GOT3 (cell line): ENCODE data around the gene M6PR.
"Not testable (repeated sequence)": the region's sequence is repeated elsewhere in the genome, so short reads cannot be mapped to it uniquely, and the experiment has no call there.

Experiments used
- DNase-seq: peaks from one replicate; lab custom pipeline; 2025; ENCODE audit warnings: mixed read lengths; lab: John Stamatoyannopoulos, UW

Gene M6PR

DNA sequence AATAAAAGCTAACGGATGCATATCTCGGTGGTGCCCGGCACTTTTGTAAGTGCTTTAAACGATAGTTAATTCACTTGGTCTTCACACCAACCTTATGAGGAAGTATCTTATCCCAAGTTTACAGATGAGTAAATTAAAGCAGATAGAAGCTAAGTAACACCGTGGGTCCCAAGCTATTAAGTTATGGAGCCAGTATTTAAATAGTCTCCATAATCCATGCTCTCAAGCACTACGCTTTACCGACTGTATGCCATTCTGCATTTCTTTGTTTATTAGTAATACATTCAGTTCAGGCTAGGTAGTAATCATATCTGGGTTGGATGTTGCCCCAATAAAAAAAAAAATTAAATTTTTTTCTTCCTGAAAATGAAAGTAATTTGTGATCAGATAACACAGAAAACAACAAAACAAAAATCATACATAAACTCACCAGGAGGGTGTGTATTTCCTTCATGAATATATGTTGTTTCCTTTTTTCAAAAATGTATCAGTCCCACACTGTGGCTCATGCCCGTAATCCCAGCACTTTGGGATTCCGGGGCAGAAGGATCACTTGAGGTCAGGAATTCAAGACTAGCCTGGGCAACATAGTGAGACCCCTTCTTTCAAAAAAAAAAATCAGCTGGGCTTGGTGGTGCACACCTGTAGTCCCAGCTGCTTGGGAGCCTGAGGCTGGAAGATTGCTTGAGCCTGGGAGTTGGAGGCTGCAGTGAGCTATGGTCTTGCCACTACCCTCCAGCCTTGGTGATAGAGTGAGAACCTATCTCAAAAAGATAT, 1.4 kb upstream of the M6PR start:
- DNase-seq: no peak

DNA sequence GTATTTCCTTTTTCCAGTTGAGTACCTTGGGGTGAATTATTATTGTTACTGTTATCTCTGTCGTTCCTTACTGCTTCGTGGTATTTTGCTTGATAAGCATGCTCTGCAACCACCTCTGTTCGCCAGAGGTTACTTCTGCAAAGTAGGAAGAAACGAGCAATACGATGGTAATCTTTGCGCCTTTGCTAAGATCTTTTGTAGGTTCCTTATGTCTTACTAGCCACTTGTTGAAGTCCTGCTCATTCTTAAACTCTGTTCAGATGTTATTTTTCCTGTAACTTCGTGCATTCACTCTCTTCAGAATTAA, 729 bp upstream of the M6PR start:
- no peak for DNase-seq

DNA sequence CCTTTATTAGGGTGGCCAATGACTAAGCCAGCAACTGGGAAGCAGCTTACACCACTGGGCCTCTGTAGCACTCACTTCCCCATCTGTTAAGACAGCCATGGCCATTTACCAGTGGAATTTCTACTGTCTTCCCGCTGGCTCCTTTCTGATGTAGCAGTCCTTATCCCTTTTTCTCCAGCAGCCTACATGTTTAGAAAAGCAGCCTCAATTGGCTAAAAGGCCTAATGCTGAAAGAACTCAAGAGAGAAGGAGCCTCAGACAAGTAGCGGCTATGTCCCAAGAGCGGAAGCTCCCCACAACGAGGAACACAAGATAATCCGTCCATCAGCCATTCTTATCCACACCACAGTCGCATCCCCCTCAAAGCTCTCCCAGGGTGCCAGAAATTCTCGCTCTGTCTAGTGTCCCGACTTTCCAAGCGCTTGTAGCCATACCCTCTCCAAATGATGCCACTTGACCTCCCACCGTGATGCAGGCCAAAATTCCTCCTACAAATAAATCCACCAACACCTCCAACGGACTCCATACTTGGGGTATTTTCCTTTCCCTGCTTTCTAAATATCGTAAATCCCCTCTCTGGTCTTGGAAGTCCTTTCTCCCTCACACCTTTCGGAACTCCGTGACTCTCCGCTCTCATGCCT, 624 bp downstream of the M6PR start:
- no peak for DNase-seq

DNA sequence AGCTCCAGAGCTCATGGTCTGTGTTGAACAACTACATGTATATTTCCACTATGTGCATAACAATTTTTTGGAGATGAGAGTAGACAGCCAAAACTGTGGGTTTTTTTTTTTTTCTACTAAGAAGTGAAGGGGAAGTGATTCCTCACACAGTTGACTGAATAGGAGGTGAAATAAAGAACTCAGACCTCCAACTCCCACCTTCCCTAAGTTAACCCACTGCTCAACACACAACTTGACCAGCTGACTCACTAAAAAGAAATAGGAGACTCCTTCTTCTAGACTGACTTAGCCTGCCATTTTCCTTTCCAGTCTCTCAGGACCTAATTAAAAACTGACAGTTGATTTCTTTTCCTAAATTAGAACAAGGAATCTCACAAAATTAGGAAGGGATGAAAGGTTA, 1.7 kb downstream of the M6PR start:
- no peak for DNase-seq

DNA sequence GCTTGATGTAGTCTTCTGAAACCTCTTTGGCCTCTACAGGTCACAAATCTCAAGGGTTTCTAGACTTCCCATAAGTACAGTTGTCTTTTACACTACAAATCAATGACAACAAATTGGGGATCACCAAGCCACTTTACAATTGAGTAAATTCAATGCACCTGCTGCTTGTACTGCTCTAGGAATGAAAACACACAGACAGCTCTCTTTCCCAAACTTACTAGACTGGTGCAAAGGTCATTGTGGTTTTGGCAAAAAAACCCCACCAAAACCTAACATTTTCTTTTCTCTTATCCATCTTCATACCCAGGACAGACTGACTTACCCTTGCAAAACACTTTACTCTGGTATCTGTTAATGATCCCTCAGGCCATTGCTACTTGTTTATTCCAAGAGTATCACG, 2.7 kb downstream of the M6PR start:
- no peak for DNase-seq

DNA sequence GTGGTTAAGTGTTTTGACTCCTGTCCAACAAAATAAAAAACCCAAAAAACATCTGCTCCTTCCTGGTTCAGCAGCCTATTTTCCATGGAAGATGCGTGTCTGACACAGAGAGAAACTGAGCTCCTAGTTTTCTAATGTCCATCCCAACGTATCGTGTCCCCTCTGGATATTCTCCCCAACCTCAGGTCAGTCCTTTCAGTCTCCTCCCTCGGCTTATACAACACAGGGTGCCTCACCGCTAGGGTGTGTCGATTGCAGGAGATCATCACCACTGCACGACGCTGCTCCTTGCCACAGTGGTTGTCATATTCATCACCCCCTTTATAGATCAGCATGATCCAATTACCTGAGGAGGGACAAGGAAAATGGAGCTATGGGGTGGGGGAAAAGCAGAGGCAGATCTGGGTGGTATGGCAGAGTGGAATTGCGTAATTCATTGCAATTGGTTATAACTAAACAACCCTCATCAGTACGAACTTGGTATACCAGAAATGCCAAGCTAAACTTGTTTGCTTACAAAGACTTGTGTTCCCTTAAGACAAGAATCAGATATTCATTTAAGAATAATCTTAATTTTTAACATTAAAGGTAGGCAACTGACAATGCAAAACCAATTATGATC, 5.8 kb downstream of the M6PR start:
- DNase-seq: no peak

DNA sequence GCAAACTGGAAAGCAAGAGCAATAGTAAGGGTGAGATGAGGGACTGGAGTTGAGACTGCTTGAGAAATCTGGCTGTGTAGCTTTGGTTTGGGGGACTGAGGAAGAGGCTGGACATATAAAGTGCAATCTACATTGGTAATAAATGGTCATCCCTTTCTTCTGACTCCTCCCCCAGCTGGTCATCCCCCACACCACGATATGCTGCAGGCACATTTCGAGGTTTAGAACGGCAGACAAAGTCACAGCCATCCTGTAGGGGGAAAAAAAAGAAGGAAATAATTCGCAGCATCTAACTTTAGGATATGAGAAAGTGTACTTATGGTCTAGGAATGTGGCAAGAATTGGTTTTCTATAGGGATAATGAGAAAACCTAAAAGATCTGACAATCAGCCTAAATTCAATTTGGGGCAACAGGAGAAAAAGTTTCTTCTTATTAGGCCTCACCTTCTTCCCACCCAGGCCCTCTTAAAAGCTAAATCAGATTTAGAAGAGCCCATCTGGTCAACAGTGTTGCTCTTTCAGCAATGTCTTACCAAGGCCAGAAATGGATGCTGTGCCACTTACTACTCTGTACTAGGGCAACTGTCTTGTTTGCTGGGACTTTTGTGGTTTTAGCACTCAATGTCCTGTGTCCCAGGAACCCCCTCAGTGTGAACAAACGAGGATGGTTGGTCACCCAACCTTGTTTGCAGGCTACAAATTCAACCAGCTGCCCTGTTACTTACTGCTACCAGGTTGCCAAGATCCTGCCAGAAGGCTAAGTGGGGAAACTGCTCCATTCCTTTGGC, 7.6 kb downstream of the M6PR start:
- no peak for DNase-seq

DNA sequence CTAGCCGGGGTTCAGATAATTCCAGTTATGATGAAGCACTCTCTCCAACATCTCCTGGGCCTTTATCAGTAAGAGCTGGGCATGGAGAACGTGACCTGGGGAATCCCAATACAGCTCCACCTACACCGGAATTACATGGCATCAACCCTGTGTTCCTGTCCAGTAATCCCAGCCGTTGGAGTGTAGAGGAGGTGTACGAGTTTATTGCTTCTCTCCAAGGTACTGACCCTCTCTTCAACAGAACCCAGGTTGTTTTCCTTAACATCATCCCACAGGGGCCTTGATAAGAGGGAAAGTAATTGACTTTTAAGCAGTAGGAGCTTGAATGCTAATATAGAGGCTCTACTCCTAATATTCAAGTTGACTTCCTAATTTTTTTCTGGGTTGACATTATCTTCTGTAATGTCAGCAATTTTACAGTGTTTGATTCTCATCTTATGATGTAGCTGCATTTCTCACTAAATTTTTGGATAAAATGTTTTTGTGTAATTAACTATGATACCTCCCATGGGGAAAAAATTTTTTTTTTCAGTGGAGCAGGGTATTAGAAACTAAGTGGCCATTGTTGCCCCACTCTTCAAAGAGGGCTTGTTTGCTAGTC, 11.5 kb downstream of the M6PR start:
- not testable (repeated sequence) for DNase-seq

DNA sequence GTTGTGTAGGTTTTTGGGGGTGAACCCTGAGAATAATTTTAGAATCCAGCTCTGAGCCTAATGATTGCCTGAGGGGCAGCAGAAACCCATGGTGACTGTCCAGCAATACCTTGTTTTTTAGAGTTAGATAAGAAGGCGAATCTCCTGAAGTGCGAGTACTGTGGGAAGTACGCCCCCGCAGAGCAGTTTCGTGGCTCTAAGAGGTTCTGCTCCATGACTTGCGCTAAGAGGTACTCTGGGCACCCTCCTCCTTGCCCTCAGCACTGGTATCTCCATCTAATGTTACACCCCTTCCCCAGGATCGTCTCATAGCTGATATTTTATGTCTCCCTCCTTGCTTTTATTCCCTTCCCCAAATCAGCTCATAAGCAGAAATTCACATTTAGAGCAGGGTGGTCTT, 12.7 kb downstream of the M6PR start:
- DNase-seq: no peak

DNA sequence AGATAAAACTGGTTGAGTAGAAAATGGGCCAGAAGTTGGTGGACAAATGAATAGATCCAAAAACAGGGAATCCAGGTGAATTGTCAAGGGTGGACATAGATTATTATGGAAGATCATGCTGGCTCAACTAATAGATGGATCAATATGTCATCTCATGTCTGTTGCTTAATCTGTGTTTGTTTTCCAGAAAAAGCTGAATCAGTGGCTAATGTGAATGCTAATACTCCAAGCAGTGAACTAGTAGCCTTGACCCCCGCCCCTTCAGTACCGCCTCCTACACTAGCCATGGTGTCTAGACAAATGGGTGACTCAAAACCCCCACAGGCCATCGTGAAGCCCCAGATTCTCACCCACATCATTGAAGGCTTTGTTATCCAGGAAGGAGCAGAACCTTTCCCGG, 15.4 kb downstream of the M6PR start:
- DNase-seq: not testable (repeated sequence)

DNA sequence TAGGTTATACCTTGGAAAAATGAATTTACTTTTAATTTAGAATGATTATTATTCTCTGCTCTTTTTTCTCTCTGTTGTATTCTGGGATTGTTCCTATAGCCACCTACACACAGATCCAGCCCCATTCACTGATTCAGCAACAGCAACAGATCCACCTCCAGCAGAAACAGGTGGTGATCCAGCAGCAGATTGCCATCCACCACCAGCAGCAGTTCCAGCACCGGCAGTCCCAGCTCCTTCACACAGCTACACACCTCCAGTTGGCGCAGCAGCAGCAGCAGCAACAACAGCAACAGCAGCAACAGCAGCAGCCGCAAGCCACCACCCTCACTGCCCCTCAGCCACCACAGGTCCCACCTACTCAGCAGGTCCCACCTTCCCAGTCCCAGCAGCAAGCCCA, 17.0 kb downstream of the M6PR start:
- not testable (repeated sequence) for DNase-seq

DNA sequence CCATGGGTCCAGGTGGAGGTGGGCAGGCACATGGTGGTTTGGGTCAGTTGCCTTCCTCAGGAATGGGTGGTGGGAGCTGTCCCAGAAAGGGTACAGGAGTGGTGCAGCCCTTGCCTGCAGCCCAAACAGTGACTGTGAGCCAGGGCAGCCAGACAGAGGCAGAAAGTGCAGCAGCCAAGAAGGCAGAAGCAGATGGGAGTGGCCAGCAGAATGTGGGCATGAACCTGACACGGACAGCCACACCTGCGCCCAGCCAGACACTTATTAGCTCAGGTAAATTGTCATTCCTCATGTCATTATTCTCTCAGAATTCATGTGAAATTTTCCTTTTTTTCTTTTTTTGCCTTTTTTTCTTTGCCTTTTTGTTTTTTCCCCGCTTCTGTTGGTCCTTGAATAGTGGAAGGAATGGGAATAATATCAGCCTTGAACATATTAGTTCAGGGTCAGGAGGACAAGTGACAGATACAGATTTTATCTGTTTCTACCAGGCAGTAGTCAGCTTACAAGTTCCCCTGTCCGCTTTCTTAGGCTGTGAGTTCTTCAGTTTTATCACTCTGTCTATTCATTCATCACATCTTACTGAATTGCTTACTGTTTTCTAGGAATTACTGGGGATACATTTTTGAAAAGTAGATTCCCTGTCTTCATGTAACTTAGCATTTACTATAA, 18.7 kb downstream of the M6PR start:
- DNase-seq: not testable (repeated sequence)

DNA sequence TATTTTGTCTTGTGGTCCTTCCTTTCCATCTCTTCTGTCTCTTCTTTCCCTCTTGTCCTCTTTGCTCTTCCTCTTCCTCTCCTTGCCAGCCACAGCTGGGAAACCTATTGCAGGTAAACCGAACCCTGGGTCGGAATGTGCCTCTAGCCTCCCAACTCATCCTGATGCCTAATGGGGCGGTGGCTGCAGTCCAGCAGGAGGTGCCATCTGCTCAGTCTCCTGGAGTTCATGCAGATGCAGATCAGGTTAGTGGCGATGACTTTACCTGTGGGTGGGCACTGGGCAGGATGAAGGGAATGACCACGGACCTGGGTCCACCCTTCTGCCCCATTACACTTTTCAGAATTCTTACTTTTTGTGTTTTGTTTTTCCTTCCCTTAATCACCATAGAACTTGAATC, 26.9 kb downstream of the M6PR start:
- DNase-seq: no peak

DNA sequence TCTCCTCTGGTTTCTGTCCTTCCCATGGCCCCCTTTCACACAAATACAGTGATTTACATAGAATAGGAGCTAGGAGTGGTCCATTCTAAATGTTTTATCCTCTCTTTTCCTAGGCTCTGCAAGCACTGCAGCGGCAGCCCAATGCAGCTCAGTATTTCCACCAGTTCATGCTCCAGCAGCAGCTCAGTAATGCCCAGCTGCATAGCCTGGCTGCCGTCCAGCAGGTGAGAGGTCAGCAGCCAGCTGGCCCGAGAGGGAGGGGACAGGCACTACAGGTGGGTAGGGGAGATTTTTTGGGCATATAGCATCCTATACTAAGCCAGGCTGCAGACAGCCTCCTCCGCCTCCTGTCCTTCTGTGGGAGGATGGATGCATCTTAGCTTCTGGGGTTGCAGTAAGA, 29.8 kb downstream of the M6PR start:
- DNase-seq: not testable (repeated sequence)

DNA sequence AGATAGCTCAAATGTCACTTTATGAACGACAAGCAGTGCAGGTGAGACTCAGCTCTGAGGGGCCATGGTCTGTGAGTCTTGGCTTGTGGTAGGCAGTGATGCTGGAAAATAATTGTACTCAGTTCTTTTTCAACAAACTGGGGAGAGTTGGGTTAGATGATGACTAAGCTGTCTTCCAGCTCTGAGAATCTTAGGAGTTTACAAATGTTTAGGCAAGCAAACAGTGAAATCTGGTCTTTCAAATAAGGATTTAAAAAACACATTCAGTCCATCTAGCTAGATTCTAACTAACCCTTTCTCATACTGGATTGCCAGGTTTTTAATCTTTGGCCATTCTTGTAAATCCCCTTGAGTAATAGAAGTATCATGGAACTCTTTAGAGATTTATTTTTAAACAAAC, 31.7 kb downstream of the M6PR start:
- no peak for DNase-seq

DNA sequence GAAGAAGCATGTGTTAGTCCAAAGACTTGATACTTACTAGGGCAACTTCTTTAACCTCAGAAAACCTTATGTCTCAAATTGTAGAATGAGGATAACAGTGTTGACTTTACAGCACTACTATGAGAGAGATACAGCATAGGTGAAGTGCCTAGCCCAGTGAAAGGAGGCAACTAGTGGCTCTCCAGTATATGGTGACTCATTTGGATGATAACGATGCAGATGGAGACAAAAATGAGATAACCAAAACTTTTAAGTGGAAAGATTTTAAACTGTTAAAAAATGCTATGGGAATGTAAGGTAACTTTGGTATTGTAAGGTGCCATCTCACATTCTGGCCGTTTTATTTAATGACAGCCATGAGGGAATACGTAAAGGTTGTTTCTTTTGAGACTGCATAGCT, 32.4 kb downstream of the M6PR start:
- no peak for DNase-seq

DNA sequence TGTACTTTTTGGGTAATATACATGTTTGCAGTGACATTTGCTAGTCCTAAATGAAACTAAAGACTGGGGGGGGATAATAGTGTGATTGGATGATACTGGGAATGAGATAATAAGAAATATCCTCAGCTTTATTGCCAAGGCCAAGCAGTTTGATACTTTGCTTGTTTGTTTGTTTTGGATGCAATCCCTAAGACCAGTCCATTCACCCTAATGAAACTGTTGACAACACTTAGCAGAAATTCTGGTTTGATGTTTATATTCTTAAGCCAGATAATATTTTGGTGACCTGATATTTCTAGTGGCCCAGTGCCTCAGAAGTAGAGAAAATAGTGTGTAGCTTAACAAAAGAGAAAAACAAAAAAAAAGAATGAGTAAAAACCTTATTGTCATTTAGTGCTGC, 33.3 kb downstream of the M6PR start:
- DNase-seq: no peak

DNA sequence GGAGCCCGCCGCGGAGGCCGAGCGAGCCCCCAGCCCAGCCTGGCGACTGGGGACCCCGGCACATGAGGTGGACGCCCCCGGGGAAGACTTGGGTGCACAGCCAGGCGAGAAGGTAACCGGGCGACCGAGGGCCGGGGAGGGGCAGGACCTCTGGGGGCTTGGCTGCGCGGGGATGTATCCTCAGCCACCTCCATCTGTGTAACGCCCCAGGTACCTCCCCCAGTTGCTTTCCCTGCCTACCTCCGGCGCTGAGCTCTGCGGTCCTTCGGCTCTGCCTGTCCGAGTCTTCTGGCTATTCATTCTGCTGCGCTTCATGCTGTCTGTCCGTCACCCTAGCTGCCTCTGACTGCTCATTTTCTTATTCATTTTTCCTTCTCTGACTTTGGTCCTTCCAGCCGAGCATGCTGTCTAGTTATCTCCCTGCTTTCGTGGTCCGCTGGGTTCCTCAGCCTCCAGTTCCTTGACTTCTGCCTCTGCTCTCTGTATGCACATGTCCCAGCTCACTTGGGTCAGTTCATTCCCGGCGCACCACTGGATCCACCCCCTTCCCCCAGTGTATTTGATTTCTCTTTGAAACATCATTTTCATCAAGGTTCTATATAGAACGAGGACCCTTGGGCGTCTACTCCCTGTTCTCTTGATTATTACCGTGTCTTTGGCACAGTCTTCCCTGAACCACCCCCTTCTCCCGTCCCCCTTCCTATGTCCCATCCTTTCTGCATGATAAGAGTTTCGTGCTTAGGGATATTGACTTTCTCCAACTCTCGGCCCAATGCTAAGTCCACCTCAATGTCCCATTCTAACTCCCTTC, 34.5 kb downstream of the M6PR start:
- DNase-seq: no peak

DNA sequence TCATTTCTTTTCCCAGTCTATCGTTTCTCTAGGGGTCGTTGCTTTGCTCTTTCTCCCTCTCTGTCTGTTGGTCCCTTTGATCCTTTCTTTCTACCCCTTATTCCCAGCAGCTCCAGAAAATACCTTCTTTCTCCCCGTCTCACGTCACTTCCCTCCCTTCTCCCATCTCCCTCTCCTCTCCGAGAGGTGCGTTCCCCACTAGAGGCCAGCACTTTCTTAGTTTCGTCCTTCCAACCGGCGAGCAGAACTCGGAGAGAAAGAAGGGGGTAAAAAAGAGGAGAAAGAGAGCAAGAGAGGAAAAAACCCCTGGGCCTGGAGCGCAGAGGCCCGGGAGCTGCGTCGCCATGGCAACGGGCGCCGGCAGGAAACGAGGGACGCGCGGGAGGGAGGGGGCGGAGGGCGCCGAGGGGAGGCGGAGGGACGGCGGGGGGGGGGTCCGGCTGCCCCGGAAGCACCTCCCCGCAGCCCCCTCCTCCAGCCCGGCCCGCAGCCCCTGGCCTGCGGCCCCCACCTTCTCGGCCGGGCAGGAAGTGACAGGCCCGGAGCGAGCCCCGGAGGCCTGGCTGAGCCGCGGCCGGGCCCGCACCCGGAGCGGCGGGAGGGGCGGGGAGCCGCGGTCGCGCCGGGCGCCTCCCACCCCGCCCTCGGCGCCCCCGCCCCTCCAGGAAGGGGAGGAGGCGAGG, 35.3 kb downstream of the M6PR start, which contains the start of gene PHC1:
TSS of gene PHC1 (plus strand) at position 477 of the 683 bp plus-strand sequence. CDS start 3,169 bp downstream, outside the sequence.
- not testable (repeated sequence) for DNase-seq

DNA sequence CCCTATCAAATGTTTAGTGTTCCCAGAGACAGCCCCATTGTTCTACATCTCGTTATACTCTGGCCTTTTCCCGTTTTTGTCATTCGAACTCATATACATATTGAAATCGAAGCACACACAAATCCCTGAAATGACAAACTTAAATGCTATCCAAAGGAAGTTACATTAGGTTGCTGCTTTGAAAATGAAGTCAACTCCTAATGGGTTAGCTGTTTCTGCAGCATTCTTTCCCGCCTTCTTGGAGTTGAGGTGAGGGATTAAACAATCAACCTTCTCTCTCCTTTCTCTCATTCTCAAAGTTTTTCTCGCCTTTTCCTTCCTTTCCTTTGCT, 35.8 kb downstream of the M6PR start:
- no peak for DNase-seq
